GM19238 (cell line): ENCODE measurements around the gene TNFAIP8L1.

Source experiments
- DNase-seq: peaks from one replicate; pipeline ENCODE4 v3.0.0; 2011; ENCODE audit warnings: low spot score; ENCODE audit not compliant: insufficient read length

The TNFAIP8L1 gene

GRCh38 chr19:4700693-4700970 is 61.3 kb downstream of the TNFAIP8L1 start:
- DNase-seq: no peak

GRCh38 chr19:4701557-4701956 is 62.2 kb downstream of the TNFAIP8L1 start:
- no peak for DNase-seq

DNA sequence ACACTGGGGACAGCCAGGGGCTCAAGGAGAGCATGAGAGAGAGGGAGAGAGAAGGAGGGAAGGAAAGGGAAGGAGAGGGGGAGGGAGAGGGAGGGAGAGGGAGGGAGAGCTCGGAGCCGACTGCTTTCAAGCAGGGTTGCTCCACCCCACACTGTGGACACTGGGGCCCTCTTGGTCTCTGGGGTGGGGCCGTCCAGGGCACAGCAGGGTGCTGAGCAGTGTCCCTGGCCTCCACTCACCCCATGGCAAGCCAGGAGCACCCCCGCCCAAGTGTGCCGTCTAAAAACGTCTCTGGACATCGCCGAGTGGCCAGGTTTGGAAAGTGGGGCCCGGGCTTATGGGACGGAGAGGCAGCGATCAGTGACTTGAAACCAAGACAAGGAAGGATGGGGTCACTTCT is 63.4 kb downstream of the TNFAIP8L1 start:
- DNase-seq: no peak

GRCh38 chr19:4703671-4704316 is 64.5 kb downstream of the TNFAIP8L1 start:
- DNase-seq: no peak

DNA sequence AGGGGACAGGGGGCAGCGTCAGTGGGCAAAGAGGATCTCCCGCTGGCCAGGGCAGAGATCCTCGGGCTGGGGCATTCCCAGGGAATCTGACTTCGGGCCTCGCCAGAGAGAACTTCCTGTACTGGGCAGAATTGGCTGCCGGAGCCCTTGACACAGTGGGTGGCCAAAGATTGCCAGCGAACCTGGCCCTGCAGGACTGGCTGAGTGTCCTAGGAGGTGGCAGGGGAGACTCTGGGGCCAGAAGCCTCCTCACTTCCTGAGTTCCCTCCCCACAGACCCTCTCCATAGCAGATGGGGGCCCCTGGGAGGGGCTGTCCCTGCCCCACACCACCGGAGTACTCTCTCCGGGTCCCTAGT is 65.0 kb downstream of the TNFAIP8L1 start:
- DNase-seq: no peak
